Measurements from ENCODE around the gene KATNB1.

DNA sequence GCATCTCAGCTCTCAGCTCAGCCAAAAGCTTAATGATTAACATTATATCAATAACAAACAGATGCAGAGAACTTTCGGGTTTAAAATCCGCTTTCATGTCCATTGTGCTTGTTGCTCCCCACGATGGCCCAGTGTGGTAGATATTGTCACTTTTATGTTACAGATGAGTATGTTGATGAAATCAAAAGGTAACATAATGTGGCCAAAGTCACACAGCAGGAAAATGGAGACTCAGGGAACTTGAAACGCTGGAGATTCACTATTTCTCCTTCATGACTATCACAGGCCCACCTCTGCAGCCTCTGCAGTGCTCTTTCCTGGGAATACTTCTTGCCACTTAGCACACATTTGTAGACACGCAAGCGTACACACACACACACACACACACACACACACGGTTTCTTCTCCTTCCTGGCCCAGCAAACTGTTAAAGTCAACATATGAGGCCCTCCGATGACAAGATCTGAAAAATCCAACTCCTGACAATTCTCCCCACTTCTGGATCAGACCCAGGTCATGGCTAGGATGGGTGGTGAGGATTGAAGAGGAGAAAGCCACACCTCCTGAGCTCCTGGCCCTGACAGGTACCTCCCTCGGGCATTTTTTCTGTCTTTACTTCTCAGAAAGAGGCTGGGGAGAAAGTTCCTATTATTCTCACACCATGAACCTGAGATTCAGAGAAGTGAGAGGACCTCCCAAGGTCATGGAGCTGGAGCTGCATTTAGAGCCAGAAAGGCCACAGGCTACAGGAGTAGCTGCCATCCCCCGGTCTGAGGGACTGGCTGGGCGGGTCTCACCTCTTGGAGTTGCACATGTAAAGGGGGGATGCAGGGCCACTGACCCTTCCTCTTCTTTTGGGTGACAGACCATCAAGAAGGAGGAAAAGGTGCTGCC is 31.3 kb upstream of the KATNB1 start:
- TF ChIP-seq SPI1 (IDR thresholded peaks at IDR 0.05; ENCODE audit: low read depth, low read length) (no peak), POLR2A (IDR thresholded peaks at IDR 0.05; ENCODE audit: low read depth, low read length) (no peak), PAX5 (IDR thresholded peaks at IDR 0.05; ENCODE audit: insufficient read depth, low read length, severe bottlenecking) (no peak), POLR2AphosphoS5 (IDR thresholded peaks at IDR 0.05; ENCODE audit: low read depth, low read length) (no peak), TAF1 (IDR thresholded peaks at IDR 0.05; ENCODE audit: low read depth, low read length) (no peak), POU2F2 (IDR thresholded peaks at IDR 0.05; ENCODE audit: low read depth, low read length) (no peak)

All from GM12891 (cell line).